PC-3 (cell line): ENCODE data around the gene IQCK. TPM values are rescaled to one million over a fixed set of nuclear protein-coding genes. Genes with fewer than 3 reads are reported as not detected.
"Not testable (repeated sequence)": the region's sequence is repeated elsewhere in the genome, so short reads cannot be mapped to it uniquely, and the experiment has no call there.

Experiments
- ATAC-seq: fragments of 200-7000 bp; cut with Tn5 transposase; 2 replicates; pipeline ENCODE4 v1.9.1; 2020; ENCODE audit warnings: mild to moderate bottlenecking, moderate library complexity
- BruUV-seq: library from RNA; stranded (reverse); fragments of 400-500 nt; replicated peaks from 2 replicates; lab custom pipeline; 2021; lab: Mats Ljungman, UMichigan
- CTCF ChIA-PET: fragments of 300-600 bp; sonication (Branson Sonifier 250); formaldehyde crosslinking; loops from one replicate; lab custom pipeline; 2022; ENCODE audit warnings: antibody characterized with exemption; lab: Charles Lee
- POLR2A ChIA-PET: fragments of 300-600 bp; sonication (Branson Sonifier 250); formaldehyde crosslinking; loops from one replicate; lab custom pipeline; 2022; ENCODE audit warnings: antibody characterized with exemption; ENCODE audit not compliant: unreplicated experiment; lab: Charles Lee
- DNase-seq: peaks from one replicate; pipeline ENCODE4 v3.0.0-alpha.2; 2015
- H2AFZ ChIP-seq: fragments of 300-600 bp; sonication (generic); 2 replicates; pipeline ENCODE4 v1.6.0; 2016; ENCODE audit warnings: antibody characterized with exemption, low read length
- H3F3A ChIP-seq: fragments of 300-600 bp; sonication (generic); one replicate; pipeline ENCODE4 v1.6.0; 2017; ENCODE audit warnings: antibody characterized with exemption, low read length, control low read depth, mild to moderate bottlenecking; ENCODE audit not compliant: unreplicated experiment
- H3K27ac ChIP-seq: fragments of 300-600 bp; sonication (generic); 2 replicates; pipeline ENCODE4 v1.5.1; 2016; ENCODE audit warnings: mild to moderate bottlenecking, low read length
- H3K27me3 ChIP-seq: fragments of 300-600 bp; sonication (generic); 2 replicates; pipeline ENCODE4 v1.6.1; 2016; ENCODE audit warnings: low read length, mixed read lengths
- H3K36me3 ChIP-seq: fragments of 300-600 bp; sonication (generic); 2 replicates; pipeline ENCODE4 v1.6.1; 2016; ENCODE audit warnings: low read depth, mixed run types, low read length, mixed read lengths
- H3K4me1 ChIP-seq: fragments of 300-600 bp; sonication (generic); 2 replicates; pipeline ENCODE4 v1.5.1; 2016; ENCODE audit warnings: low read length; ENCODE audit not compliant: insufficient read depth
- H3K4me2 ChIP-seq: fragments of 300-600 bp; sonication (generic); 2 replicates; pipeline ENCODE4 v1.6.0; 2016; ENCODE audit warnings: low read length
- H3K4me3 ChIP-seq: fragments of 300-600 bp; sonication (generic); 2 replicates; pipeline ENCODE4 v1.5.1; 2016; ENCODE audit warnings: mild to moderate bottlenecking, low read length, mixed read lengths
- H3K79me2 ChIP-seq: fragments of 300-600 bp; sonication (generic); 2 replicates; pipeline ENCODE4 v1.6.1; 2017; ENCODE audit warnings: low read length, mixed read lengths
- H3K9ac ChIP-seq: fragments of 300-600 bp; sonication (generic); 2 replicates; pipeline ENCODE4 v1.6.0; 2016; ENCODE audit warnings: mild to moderate bottlenecking, low read length
- H3K9me2 ChIP-seq: fragments of 300-600 bp; sonication (generic); replicated peaks from 2 replicates; pipeline ENCODE4 v1.6.1; 2016; ENCODE audit warnings: mixed run types, low read length, mixed read lengths
- H3K9me3 ChIP-seq: fragments of 300-600 bp; sonication (generic); 2 replicates; pipeline ENCODE4 v1.6.1; 2016; ENCODE audit warnings: low read length, mixed read lengths
- H4K20me1 ChIP-seq: fragments of 300-600 bp; sonication (generic); 2 replicates; pipeline ENCODE4 v1.6.1; 2016; ENCODE audit warnings: low read length, mixed read lengths
- EZH2 ChIP-seq: fragments of 300-600 bp; sonication (generic); IDR thresholded peaks from one replicate; pipeline ENCODE4 v1.6.1; 2017; ENCODE audit warnings: antibody characterized with exemption, mild to moderate bottlenecking, low read length; ENCODE audit not compliant: unreplicated experiment
- EZH2phosphoT487 ChIP-seq: fragments of 300-600 bp; sonication (generic); IDR thresholded peaks from 2 replicates; pipeline ENCODE4 v1.6.1; 2018; ENCODE audit warnings: mild to moderate bottlenecking, antibody characterized with exemption, low read length, borderline replicate concordance
- intact Hi-C: fragments of 100-400 bp; cut with micrococcal nuclease; formaldehyde crosslinking; loops from 2 replicates; pipeline ENCODE4 v1.9.0; 2023
- total RNA-seq: library from RNA; depleted of rRNA; stranded (reverse); fragments of >200 nt; gene quantifications from 2 replicates; pipeline ENCODE4 v1.2.3, GENCODE V29; 2014
- TF ChIP-seq, protein P1 (sequence below): fragments of 300-600 bp; sonication (generic); conservative IDR thresholded peaks from 2 replicates; pipeline ENCODE4 v1.5.1; 2017; ENCODE audit warnings: antibody characterized with exemption, low read depth, mild to moderate bottlenecking, low read length

IQCK gene
- total RNA-seq, 1 experiment from 2014 or later = 8.9 TPM

GRCh38 chr16:19785081-19785480 lies 67.0 kb downstream of the IQCK start:
- ChIA-PET POLR2A (no interaction called here), CTCF (no interaction called here)
- Histone ChIP-seq H3K27ac (no peak overlapping the region), H3K36me3 (no peaks in the 10 kb centered on the region), H4K20me1 (no peaks in the 10 kb centered on the region), H3F3A (no peaks in the 10 kb centered on the region), H3K4me1 (no peaks in the 10 kb centered on the region), H3K4me2 (no peak overlapping the region), H3K9me3 (no peaks in the 10 kb centered on the region), H3K9me2 (no peaks in the 10 kb centered on the region), H3K9ac (no peak overlapping the region), H3K4me3 (no peak overlapping the region), H3K79me2 (no peaks in the 10 kb centered on the region), H3K27me3 (no peaks in the 10 kb centered on the region), H2AFZ (no peak overlapping the region)
- ATAC-seq (no peak), DNase-seq (no peak)
- no TSS peak for BruUV-seq
- TF ChIP-seq EZH2phosphoT487 (no peak), EZH2 (no peak)
- TF ChIP-seq, protein P1, sequence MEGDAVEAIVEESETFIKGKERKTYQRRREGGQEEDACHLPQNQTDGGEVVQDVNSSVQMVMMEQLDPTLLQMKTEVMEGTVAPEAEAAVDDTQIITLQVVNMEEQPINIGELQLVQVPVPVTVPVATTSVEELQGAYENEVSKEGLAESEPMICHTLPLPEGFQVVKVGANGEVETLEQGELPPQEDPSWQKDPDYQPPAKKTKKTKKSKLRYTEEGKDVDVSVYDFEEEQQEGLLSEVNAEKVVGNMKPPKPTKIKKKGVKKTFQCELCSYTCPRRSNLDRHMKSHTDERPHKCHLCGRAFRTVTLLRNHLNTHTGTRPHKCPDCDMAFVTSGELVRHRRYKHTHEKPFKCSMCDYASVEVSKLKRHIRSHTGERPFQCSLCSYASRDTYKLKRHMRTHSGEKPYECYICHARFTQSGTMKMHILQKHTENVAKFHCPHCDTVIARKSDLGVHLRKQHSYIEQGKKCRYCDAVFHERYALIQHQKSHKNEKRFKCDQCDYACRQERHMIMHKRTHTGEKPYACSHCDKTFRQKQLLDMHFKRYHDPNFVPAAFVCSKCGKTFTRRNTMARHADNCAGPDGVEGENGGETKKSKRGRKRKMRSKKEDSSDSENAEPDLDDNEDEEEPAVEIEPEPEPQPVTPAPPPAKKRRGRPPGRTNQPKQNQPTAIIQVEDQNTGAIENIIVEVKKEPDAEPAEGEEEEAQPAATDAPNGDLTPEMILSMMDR = no peak
- intact Hi-C loops = no loop called here

- Histone ChIP-seq H4K20me1 (no peaks in the 10 kb centered on the region), H3K4me2 (no peak overlapping the region), H3K27ac (no peak overlapping the region), H3K27me3 (no peaks in the 10 kb centered on the region), H3K9ac (no peak overlapping the region), H3K36me3 (no peaks in the 10 kb centered on the region), H3K9me2 (no peaks in the 10 kb centered on the region), H3K9me3 (no peaks in the 10 kb centered on the region), H3K79me2 (no peaks in the 10 kb centered on the region), H3K4me1 (no peaks in the 10 kb centered on the region), H3F3A (no peaks in the 10 kb centered on the region), H2AFZ (no peak overlapping the region), H3K4me3 (no peak overlapping the region)
- DNase-seq (no peak), ATAC-seq (no peak)
- intact Hi-C loops = no loop called here
- no peak for TF ChIP-seq EZH2
- TF ChIP-seq, protein P1 = no peak
- CTCF ChIA-PET = no interaction called here
- no TSS peak for BruUV-seq
- POLR2A ChIA-PET = no interaction called here
Measured at GRCh38 chr16:19785512-19786130, 67.5 kb downstream of the IQCK start.

GRCh38 chr16:19801369-19801768 lies 83.3 kb downstream of the IQCK start:
- H3F3A ChIP-seq, H3K27me3 ChIP-seq, H3K36me3 ChIP-seq, H3K9me3 ChIP-seq, BruUV-seq, H3K9ac ChIP-seq, CTCF ChIA-PET, H3K27ac ChIP-seq, H2AFZ ChIP-seq, H4K20me1 ChIP-seq, H3K4me3 ChIP-seq, H3K9me2 ChIP-seq, DNase-seq, H3K79me2 ChIP-seq, intact Hi-C loops, H3K4me2 ChIP-seq, POLR2A ChIA-PET, ATAC-seq: not testable (repeated sequence)
- peaks cover 14% of the 10 kb centered on the region for H3K4me1 ChIP-seq

DNA sequence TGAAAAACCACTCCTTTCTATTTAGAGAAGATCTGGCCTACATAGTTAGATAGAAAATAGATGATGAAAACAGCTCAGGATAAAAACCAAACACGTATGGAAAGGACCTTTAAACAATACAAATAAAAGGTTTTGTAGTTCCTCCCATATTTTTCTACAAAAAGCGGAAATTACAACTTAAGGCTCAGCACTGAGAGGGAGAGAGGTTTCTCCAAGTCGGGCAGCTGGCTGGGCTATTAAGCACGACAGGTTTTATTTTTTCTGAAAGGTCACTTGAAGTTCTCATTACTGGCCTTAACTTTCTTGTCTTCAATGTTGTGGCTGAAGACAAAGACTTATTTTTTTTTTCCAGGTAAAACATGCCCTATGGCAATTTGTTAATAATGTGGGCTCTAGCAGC lies 83.8 kb downstream of the IQCK start:
- H3K36me3 ChIP-seq, H4K20me1 ChIP-seq, ATAC-seq, H3F3A ChIP-seq, H3K9ac ChIP-seq, CTCF ChIA-PET, H3K27me3 ChIP-seq, DNase-seq, POLR2A ChIA-PET, intact Hi-C loops, H3K4me3 ChIP-seq, BruUV-seq, H3K79me2 ChIP-seq, H3K27ac ChIP-seq, H3K4me2 ChIP-seq, H3K9me3 ChIP-seq, H3K9me2 ChIP-seq, H2AFZ ChIP-seq: not testable (repeated sequence)
- peaks cover 14% of the 10 kb centered on the region for H3K4me1 ChIP-seq
